ENCODE measurements around the gene ERICH3.

- TF ChIP-seq, protein P1, sequence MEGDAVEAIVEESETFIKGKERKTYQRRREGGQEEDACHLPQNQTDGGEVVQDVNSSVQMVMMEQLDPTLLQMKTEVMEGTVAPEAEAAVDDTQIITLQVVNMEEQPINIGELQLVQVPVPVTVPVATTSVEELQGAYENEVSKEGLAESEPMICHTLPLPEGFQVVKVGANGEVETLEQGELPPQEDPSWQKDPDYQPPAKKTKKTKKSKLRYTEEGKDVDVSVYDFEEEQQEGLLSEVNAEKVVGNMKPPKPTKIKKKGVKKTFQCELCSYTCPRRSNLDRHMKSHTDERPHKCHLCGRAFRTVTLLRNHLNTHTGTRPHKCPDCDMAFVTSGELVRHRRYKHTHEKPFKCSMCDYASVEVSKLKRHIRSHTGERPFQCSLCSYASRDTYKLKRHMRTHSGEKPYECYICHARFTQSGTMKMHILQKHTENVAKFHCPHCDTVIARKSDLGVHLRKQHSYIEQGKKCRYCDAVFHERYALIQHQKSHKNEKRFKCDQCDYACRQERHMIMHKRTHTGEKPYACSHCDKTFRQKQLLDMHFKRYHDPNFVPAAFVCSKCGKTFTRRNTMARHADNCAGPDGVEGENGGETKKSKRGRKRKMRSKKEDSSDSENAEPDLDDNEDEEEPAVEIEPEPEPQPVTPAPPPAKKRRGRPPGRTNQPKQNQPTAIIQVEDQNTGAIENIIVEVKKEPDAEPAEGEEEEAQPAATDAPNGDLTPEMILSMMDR (IDR thresholded peaks at IDR 0.05), result no peak
- TF ChIP-seq POLR2A (IDR thresholded peaks at IDR 0.05), result no peak
These were observed 53.4 kb downstream of the ERICH3 start for GRCh38 chr1:74620242-74620641.

Measured in ovary (tissue), 3 donors.